GM21723 (cell line): ENCODE measurements around the gene DGKI.
A peak's percentile ranks its signal among the peaks of the same experiment; 100 is the strongest.
"Not testable (repeated sequence)": the region's sequence is repeated elsewhere in the genome, so short reads cannot be mapped to it uniquely, and the experiment has no call there.

ENCODE experiments used
- ATAC-seq: cut with Tn5 transposase; IDR thresholded peaks from one replicate; pipeline ENCODE4 v1.9.1; 2021; ENCODE audit warnings: mild to moderate bottlenecking, moderate library complexity; ENCODE audit not compliant: unreplicated experiment

DGKI gene

GRCh38 chr7:137836541-137836940 is 10.2 kb downstream of the DGKI start:
- no peak for ATAC-seq

GRCh38 chr7:137836113-137836509 is 10.7 kb downstream of the DGKI start:
- no peak for ATAC-seq

- no peak for ATAC-seq
Measured at GRCh38 chr7:137835486-137836112, 11.2 kb downstream of the DGKI start.

- ATAC-seq, result no peak
Measured at GRCh38 chr7:137834552-137834951, 12.2 kb downstream of the DGKI start.

GRCh38 chr7:137832990-137833389 is 13.8 kb downstream of the DGKI start:
- not testable (repeated sequence) for ATAC-seq

- no peak for ATAC-seq
Measured at GRCh38 chr7:137832382-137832781, 14.4 kb downstream of the DGKI start.

GRCh38 chr7:137831555-137831954 is 15.2 kb downstream of the DGKI start:
- ATAC-seq, result not testable (repeated sequence)

- no peak for ATAC-seq
Measured at GRCh38 chr7:137829337-137829992, 17.3 kb downstream of the DGKI start.

GRCh38 chr7:137828456-137828855 is 18.3 kb downstream of the DGKI start:
- ATAC-seq, result no peak

- no peak for ATAC-seq
Measured at GRCh38 chr7:137825489-137825888, 21.3 kb downstream of the DGKI start.

- ATAC-seq, result peak; percentile 68
Measured at GRCh38 chr7:137820677-137821420, 25.9 kb downstream of the DGKI start.

- ATAC-seq, result no peak
Measured at GRCh38 chr7:137820156-137820555, 26.6 kb downstream of the DGKI start.

GRCh38 chr7:137818036-137818435 is 28.7 kb downstream of the DGKI start:
- no peak for ATAC-seq

- ATAC-seq, result no peak
Measured at GRCh38 chr7:137816696-137817320, 30.0 kb downstream of the DGKI start.

- ATAC-seq, result no peak
Measured at GRCh38 chr7:137813541-137813940, 33.2 kb downstream of the DGKI start.

GRCh38 chr7:137810248-137810647 is 36.5 kb downstream of the DGKI start:
- ATAC-seq, result no peak

GRCh38 chr7:137804836-137805235 is 41.9 kb downstream of the DGKI start:
- no peak for ATAC-seq

- no peak for ATAC-seq
Measured at GRCh38 chr7:137801491-137801890, 45.3 kb downstream of the DGKI start.

- ATAC-seq, result no peak
Measured at GRCh38 chr7:137801003-137801402, 45.8 kb downstream of the DGKI start.

GRCh38 chr7:137798073-137798763 is 48.6 kb downstream of the DGKI start:
- peak; percentile 98 for ATAC-seq

- no peak for ATAC-seq
Measured at GRCh38 chr7:137795211-137795610, 51.6 kb downstream of the DGKI start.
